ENCODE results near the gene TRIML1.

The TRIML1 gene

GRCh38 chr4:188145601-188146000, 6.4 kb downstream of the TRIML1 start:
- Histone ChIP-seq H2AFZ (ENCODE audit: low read depth) (no peak overlapping the region), H3K4me2 (no peak overlapping the region), H3K79me2 (ENCODE audit: insufficient read depth, low read depth) (no peaks in the 10 kb centered on the region), H4K20me1 (ENCODE audit: insufficient read depth) (no peaks in the 10 kb centered on the region), H3K4me3 (IDR thresholded peaks at IDR 0.05; ENCODE audit: insufficient read depth, low read depth, low read length) (no peak overlapping the region), H3K36me3 (ENCODE audit: insufficient read depth) (no peaks in the 10 kb centered on the region), H3K27me3 (ENCODE audit: insufficient read depth, low read depth) (no peaks in the 10 kb centered on the region), H3K27ac (no peak overlapping the region), H3K4me1 (ENCODE audit: low read depth, poor library complexity, severe bottlenecking) (no peaks in the 10 kb centered on the region), H3K9ac (no peak overlapping the region)
- no peak for TF ChIP-seq CTCF (conservative IDR thresholded peaks at IDR 0.05; ENCODE audit: low read depth, low read length)

- Histone ChIP-seq H3K27ac (no peak overlapping the region), H3K4me1 (ENCODE audit: low read depth, poor library complexity, severe bottlenecking) (no peaks in the 10 kb centered on the region), H3K9ac (no peak overlapping the region), H3K4me2 (no peak overlapping the region), H3K36me3 (ENCODE audit: insufficient read depth) (no peaks in the 10 kb centered on the region), H3K4me3 (IDR thresholded peaks at IDR 0.05; ENCODE audit: insufficient read depth, low read depth, low read length) (no peak overlapping the region), H3K27me3 (ENCODE audit: insufficient read depth, low read depth) (no peaks in the 10 kb centered on the region), H4K20me1 (ENCODE audit: insufficient read depth) (no peaks in the 10 kb centered on the region), H2AFZ (ENCODE audit: low read depth) (no peak overlapping the region), H3K79me2 (ENCODE audit: insufficient read depth, low read depth) (no peaks in the 10 kb centered on the region)
- TF ChIP-seq CTCF (conservative IDR thresholded peaks at IDR 0.05; ENCODE audit: low read depth, low read length), result no peak
These were observed 7.4 kb downstream of the TRIML1 start for GRCh38 chr4:188146618-188147017.

DNA sequence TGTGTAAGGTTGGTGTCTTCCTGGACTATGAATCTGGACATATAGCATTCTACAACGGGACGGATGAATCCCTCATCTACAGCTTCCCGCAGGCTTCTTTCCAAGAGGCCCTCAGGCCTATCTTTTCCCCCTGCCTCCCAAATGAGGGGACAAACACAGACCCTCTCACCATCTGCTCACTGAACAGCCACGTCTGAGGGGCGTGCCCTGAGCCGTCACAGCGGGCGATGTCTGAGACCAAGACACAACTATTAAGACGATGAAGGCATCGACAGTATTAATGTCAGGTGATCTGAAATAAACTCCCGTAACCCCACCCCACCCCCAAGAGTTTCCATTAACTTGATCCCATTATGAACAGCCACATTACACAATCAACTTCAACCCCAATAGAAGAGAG, 7.9 kb downstream of the TRIML1 start:
- Histone ChIP-seq H3K36me3 (ENCODE audit: insufficient read depth) (no peaks in the 10 kb centered on the region), H3K4me3 (IDR thresholded peaks at IDR 0.05; ENCODE audit: insufficient read depth, low read depth, low read length) (no peak overlapping the region), H4K20me1 (ENCODE audit: insufficient read depth) (no peaks in the 10 kb centered on the region), H3K27ac (no peak overlapping the region), H3K27me3 (ENCODE audit: insufficient read depth, low read depth) (no peaks in the 10 kb centered on the region), H3K79me2 (ENCODE audit: insufficient read depth, low read depth) (no peaks in the 10 kb centered on the region), H3K4me1 (ENCODE audit: low read depth, poor library complexity, severe bottlenecking) (no peaks in the 10 kb centered on the region), H3K4me2 (no peak overlapping the region), H3K9ac (no peak overlapping the region), H2AFZ (ENCODE audit: low read depth) (no peak overlapping the region)
- no peak for TF ChIP-seq CTCF (conservative IDR thresholded peaks at IDR 0.05; ENCODE audit: low read depth, low read length)

DNA sequence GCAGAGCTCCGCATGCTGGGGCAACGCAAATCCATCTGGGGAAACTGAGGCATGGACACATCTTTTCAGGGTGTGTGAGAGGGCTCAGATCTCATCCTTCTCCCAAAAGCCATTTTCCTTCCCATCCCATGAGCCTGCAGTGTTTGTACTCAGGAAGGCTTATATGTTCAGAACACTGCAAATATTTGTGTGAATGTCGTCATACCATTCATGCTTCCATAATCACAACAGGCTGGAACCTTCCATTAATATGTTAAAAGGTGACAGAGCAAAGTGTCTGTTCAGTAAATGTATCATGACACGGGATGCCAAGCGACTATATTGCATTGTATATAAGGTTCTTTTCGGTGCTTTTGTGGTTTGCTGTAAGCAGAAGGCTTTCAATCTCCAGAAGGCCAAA, 8.5 kb downstream of the TRIML1 start:
- Histone ChIP-seq H3K27ac (no peak overlapping the region), H3K79me2 (ENCODE audit: insufficient read depth, low read depth) (no peaks in the 10 kb centered on the region), H3K4me1 (ENCODE audit: low read depth, poor library complexity, severe bottlenecking) (no peaks in the 10 kb centered on the region), H4K20me1 (ENCODE audit: insufficient read depth) (no peaks in the 10 kb centered on the region), H3K4me3 (IDR thresholded peaks at IDR 0.05; ENCODE audit: insufficient read depth, low read depth, low read length) (no peak overlapping the region), H3K4me2 (no peak overlapping the region), H2AFZ (ENCODE audit: low read depth) (no peak overlapping the region), H3K36me3 (ENCODE audit: insufficient read depth) (no peaks in the 10 kb centered on the region), H3K9ac (no peak overlapping the region), H3K27me3 (ENCODE audit: insufficient read depth, low read depth) (no peaks in the 10 kb centered on the region)
- TF ChIP-seq CTCF (conservative IDR thresholded peaks at IDR 0.05; ENCODE audit: low read depth, low read length), result no peak

Data from KMS-11 (cell line).